ENCODE results near the gene RAD51AP1.

The RAD51AP1 gene

GRCh38 chr12:4595881-4596280 lies 57.2 kb downstream of the RAD51AP1 start:
- FAIRE-seq, result no peak

DNA sequence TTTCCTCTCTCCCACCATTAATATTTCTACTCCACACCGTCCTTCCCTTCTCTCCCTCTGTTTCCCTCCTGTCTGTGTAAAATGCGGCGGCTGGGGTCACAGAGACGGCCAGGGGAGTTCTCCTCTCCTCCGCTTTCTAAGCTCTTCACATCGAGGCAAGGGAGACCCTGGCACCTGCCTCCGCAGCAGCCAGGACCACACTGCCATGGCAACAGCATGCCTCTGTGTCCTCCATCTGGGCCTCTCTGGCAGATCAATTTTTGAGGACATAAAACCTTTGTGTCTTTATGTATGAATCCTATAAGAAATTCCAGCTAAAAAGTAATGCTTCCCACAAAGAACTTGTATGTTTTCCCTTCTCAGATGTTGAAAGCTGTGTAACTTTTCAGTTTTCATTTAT lies 64.7 kb downstream of the RAD51AP1 start:
- no peak for FAIRE-seq

- FAIRE-seq, result no peak
These were observed 65.3 kb downstream of the RAD51AP1 start for GRCh38 chr12:4603946-4604345.

GRCh38 chr12:4604684-4605193 lies 66.0 kb downstream of the RAD51AP1 start:
- FAIRE-seq, result no peak

GRCh38 chr12:4607056-4607455 lies 68.4 kb downstream of the RAD51AP1 start:
- FAIRE-seq, result no peak

- FAIRE-seq, result no peak
These were observed 70.4 kb downstream of the RAD51AP1 start for GRCh38 chr12:4609071-4609470.
